ENCODE measurements around the gene COMMD8. TPM values are rescaled to one million over a fixed set of nuclear protein-coding genes. Genes with fewer than 3 reads are reported as not detected.

COMMD8 gene
- total and polyA plus RNA-seq, 10 of the 15 experiments (the other 5 are each of a cell fraction or from before 2014, with no cell fraction given), result 27.6 to 156 (median 48.4) TPM

DNA sequence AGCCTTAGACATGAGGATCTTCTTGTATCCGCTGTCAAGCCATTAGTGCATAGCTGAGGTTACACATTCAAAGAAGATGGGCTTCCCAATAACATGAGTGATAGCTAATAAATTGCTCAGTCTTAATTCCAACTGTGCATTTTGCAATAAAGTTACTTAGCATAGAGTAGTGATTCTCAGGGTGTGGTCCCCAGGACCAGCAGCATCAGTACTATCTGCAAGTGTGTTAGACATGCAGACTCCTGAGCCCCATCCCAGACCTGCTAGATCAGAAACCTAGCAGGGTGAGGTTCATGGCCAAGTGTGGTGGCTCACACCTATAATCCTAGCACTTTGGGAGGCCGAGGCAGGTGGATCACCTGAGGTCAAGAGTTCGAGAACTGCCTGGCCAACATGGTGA is 41.6 kb upstream of the COMMD8 start:
- 93% methylated on average over 3 of the region's 3 CpGs for WGBS (ENCODE audit: insufficient coverage, insufficient replicate concordance, low lambda C conversion rate, missing lambda C conversion rate)

More for the DNA sequence above, 41.6 kb upstream of the COMMD8 start:
- Histone ChIP-seq H3K4me2 (ENCODE audit: control insufficient read depth, insufficient read depth) (no peak overlapping the region), H3K9me3 (replicated peaks; ENCODE audit: control insufficient read depth, insufficient read depth, low read length) (no peaks in the 10 kb centered on the region; the same call in 1 of the 3 replicates), H2AFZ (ENCODE audit: control insufficient read depth, low read depth, low read length) (no peak overlapping the region), H3K9ac (ENCODE audit: control insufficient read depth, insufficient read depth, low read length) (no peak overlapping the region), H3K79me2 (ENCODE audit: control insufficient read depth, insufficient read depth, low read length) (no peaks in the 10 kb centered on the region; the same call in 1 of the 2 replicates), H4K20me1 (ENCODE audit: control insufficient read depth, insufficient read depth) (no peaks in the 10 kb centered on the region), H3K4me3 (no peak overlapping the region), H3K36me3 (ENCODE audit: control insufficient read depth in 2 of 2, insufficient read depth in 2 of 2, low read length in 1 of 2) (no peaks in the 10 kb centered on the region), H3K27ac (ENCODE audit: control insufficient read depth, insufficient read depth) (no peak overlapping the region), H3K4me1 (ENCODE audit: control insufficient read depth, insufficient read depth, low read length) (peaks cover 9% of the 10 kb centered on the region; the same call in 1 of the 2 replicates), H3K27me3 (replicated peaks in 1 of 2; ENCODE audit: control insufficient read depth in 2 of 2, insufficient read depth in 2 of 2, low read length in 1 of 2) (no peaks in the 10 kb centered on the region)
- FAIRE-seq (no peak), ATAC-seq (no peak), DNase-seq (ENCODE audit: low read depth, low spot score) (no peak)
- SMC1A ChIA-PET (ENCODE audit: uncharacterized antibody, unreplicated experiment), result interaction anchor here (2.2 to 10.9 kb wide), 3 partner anchors 8 to 42 kb away, joined by 5 to 239 read pairs (median 17); partner anchors contain the start of genes ATP10D and COMMD8
- RAD21 ChIA-PET (ENCODE audit: unreplicated experiment), result interaction anchor here (0.9 kb wide), 1 partner anchor 11 kb away, joined by 4 read pairs; no protein-coding TSS in a partner anchor
- POLR2A ChIA-PET, result no interaction called here
- in situ Hi-C loops (cut with MboI), result no loop called here
- CTCF ChIA-PET, result interaction anchor here (0.7 kb wide), 1 partner anchor 12 kb away, joined by 4 read pairs; no protein-coding TSS in a partner anchor
- intact Hi-C loops (cut with micrococcal nuclease; ENCODE audit: unreplicated experiment), result no loop called here
- BruUV-seq (replicated peaks), result no TSS peak
- TF ChIP-seq SREBF2 (IDR thresholded peaks at IDR 0.05; ENCODE audit: low read length), result no peak
- TF ChIP-seq, protein P1, sequence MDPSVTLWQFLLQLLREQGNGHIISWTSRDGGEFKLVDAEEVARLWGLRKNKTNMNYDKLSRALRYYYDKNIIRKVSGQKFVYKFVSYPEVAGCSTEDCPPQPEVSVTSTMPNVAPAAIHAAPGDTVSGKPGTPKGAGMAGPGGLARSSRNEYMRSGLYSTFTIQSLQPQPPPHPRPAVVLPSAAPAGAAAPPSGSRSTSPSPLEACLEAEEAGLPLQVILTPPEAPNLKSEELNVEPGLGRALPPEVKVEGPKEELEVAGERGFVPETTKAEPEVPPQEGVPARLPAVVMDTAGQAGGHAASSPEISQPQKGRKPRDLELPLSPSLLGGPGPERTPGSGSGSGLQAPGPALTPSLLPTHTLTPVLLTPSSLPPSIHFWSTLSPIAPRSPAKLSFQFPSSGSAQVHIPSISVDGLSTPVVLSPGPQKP (IDR thresholded peaks at IDR 0.05; ENCODE audit: low read depth, low read length), result no peak
- no peak for TF ChIP-seq ZSCAN29 (IDR thresholded peaks at IDR 0.05)
- TF ChIP-seq SPI1 (IDR thresholded peaks at IDR 0.05; ENCODE audit: borderline replicate concordance, insufficient read depth, low read depth, low read length), result no peak
- TF ChIP-seq, protein P2, sequence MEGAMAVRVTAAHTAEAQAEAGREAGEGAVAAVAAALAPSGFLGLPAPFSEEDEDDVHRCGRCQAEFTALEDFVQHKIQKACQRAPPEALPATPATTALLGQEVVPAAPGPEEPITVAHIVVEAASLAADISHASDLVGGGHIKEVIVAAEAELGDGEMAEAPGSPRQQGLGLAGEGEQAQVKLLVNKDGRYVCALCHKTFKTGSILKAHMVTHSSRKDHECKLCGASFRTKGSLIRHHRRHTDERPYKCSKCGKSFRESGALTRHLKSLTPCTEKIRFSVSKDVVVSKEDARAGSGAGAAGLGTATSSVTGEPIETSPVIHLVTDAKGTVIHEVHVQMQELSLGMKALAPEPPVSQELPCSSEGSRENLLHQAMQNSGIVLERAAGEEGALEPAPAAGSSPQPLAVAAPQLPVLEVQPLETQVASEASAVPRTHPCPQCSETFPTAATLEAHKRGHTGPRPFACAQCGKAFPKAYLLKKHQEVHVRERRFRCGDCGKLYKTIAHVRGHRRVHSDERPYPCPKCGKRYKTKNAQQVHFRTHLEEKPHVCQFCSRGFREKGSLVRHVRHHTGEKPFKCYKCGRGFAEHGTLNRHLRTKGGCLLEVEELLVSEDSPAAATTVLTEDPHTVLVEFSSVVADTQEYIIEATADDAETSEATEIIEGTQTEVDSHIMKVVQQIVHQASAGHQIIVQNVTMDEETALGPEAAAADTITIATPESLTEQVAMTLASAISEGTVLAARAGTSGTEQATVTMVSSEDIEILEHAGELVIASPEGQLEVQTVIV (IDR thresholded peaks at IDR 0.05; ENCODE audit: borderline replicate concordance, partially characterized antibody), result no peak
- TF ChIP-seq, protein P3, sequence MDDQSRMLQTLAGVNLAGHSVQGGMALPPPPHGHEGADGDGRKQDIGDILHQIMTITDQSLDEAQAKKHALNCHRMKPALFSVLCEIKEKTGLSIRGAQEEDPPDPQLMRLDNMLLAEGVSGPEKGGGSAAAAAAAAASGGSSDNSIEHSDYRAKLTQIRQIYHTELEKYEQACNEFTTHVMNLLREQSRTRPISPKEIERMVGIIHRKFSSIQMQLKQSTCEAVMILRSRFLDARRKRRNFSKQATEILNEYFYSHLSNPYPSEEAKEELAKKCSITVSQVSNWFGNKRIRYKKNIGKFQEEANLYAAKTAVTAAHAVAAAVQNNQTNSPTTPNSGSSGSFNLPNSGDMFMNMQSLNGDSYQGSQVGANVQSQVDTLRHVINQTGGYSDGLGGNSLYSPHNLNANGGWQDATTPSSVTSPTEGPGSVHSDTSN (IDR thresholded peaks at IDR 0.05; ENCODE audit: insufficient replicate concordance, low read depth, low read length), result no peak
- TF ChIP-seq ETV6 (conservative IDR thresholded peaks at IDR 0.05 in 1 of 2, IDR thresholded peaks at IDR 0.05 in 1 of 2; ENCODE audit: borderline replicate concordance in 1 of 2, low read depth in 1 of 2), result no peak
- no peak for TF ChIP-seq LARP7 (IDR thresholded peaks at IDR 0.05)
- no peak for TF ChIP-seq MXI1 (IDR thresholded peaks at IDR 0.05; ENCODE audit: low read depth, low read length)
